GM12892 (cell line): ENCODE measurements around the gene TTC23L.

Experiments used
- POLR2A ChIP-seq: IDR thresholded peaks from 2 replicates; pipeline ENCODE4 v1.6.1; 2011; ENCODE audit warnings: low read depth, low read length, control low read depth
- POLR2AphosphoS5 ChIP-seq: IDR thresholded peaks from 2 replicates; pipeline ENCODE4 v1.6.1; 2011; ENCODE audit warnings: low read depth, low read length, control low read depth

- TF ChIP-seq POLR2A, result no peak
- no peak for TF ChIP-seq POLR2AphosphoS5
Observed at GRCh38 chr5:34847056-34847455, 8.1 kb downstream of the TTC23L start.
